GM12878 (cell line): ENCODE measurements around the gene UBR7. TPM values are rescaled to one million over a fixed set of nuclear protein-coding genes. Genes with fewer than 3 reads are reported as not detected.

Experiments
- ATAC-seq: fragments of 200-7000 bp; cut with Tn5 transposase; 3 replicates; pipeline ENCODE4 v1.9.1; 2020; ENCODE audit warnings: mild to moderate bottlenecking, moderate library complexity
- BruUV-seq: library from RNA; stranded (reverse); fragments of 400-500 nt; replicated peaks from 2 replicates; lab custom pipeline; 2021; lab: Mats Ljungman, UMichigan
- CTCF ChIA-PET: fragments of 300-600 bp; sonication (Branson Sonifier 250); formaldehyde crosslinking; extraction: SDS; loops from one replicate; lab custom pipeline; 2021; ENCODE audit warnings: inconsistent platforms; lab: Yijun Ruan, JAX
- POLR2A ChIA-PET: fragments of 350-600 bp; formaldehyde crosslinking; extraction: SDS; loops from one replicate; lab custom pipeline; 2021; ENCODE audit warnings: inconsistent platforms; lab: Charles Lee
- RAD21 ChIA-PET: fragments of 300-600 bp; sonication (Branson Sonifier 250); formaldehyde crosslinking; loops from one replicate; lab custom pipeline; 2023; ENCODE audit warnings: antibody characterized with exemption; ENCODE audit not compliant: unreplicated experiment; lab: Charles Lee
- SMC1A ChIA-PET: fragments of 300-600 bp; sonication (Branson Sonifier 250); formaldehyde crosslinking; loops from one replicate; lab custom pipeline; 2023; ENCODE audit not compliant: unreplicated experiment, uncharacterized antibody; lab: Charles Lee
- DNase-seq: peaks from one replicate; pipeline ENCODE4 v3.0.0-alpha.2; 2011; ENCODE audit warnings: low read depth, low spot score
- FAIRE-seq: peaks from 3 replicates; lab custom pipeline; 2011; peaks lifted over from hg19 to GRCh38; lab: Jason Lieb, UNC
- H2AFZ ChIP-seq: 2 replicates; pipeline ENCODE4 v1.6.0; 2011; ENCODE audit warnings: low read depth, low read length, control low read depth; ENCODE audit not compliant: control insufficient read depth
- H3K27ac ChIP-seq: 2 replicates; pipeline ENCODE4 v1.5.1; 2011; ENCODE audit warnings: control low read depth; ENCODE audit not compliant: control insufficient read depth, insufficient read depth
- H3K27me3 ChIP-seq, 2 experiments: replicated peaks in 1 of 2; 2 replicates each; pipeline versions ENCODE4 v1.6.0 to v1.6.1; 2011; ENCODE audit warnings: low read length in 1 of 2; ENCODE audit not compliant: control insufficient read depth in 2 of 2, insufficient read depth in 2 of 2
- H3K36me3 ChIP-seq, 2 experiments: 2 replicates each; pipeline ENCODE4 v1.5.1; 2011; ENCODE audit warnings: low read length in 1 of 2; ENCODE audit not compliant: control insufficient read depth in 2 of 2, insufficient read depth in 2 of 2
- H3K4me1 ChIP-seq: 2 replicates; pipeline ENCODE4 v1.6.1; 2011; ENCODE audit warnings: mild to moderate bottlenecking, low read length, moderate library complexity, mixed read lengths; ENCODE audit not compliant: control insufficient read depth, insufficient read depth
- H3K4me2 ChIP-seq: 2 replicates; pipeline ENCODE4 v1.6.0; 2011; ENCODE audit warnings: control low read depth; ENCODE audit not compliant: control insufficient read depth, insufficient read depth
- H3K4me3 ChIP-seq: fragments of 200-600 bp; sonication (generic); 2 replicates; pipeline ENCODE4 v1.5.1; 2016
- H3K79me2 ChIP-seq: 2 replicates; pipeline ENCODE4 v1.6.0; 2011; ENCODE audit warnings: low read length; ENCODE audit not compliant: control insufficient read depth, insufficient read depth
- H3K9ac ChIP-seq: 2 replicates; pipeline ENCODE4 v1.8.0; 2011; ENCODE audit warnings: low read length, control low read depth, mixed read lengths; ENCODE audit not compliant: control insufficient read depth, insufficient read depth
- H3K9me3 ChIP-seq: replicated peaks from 3 replicates; pipeline ENCODE4 v1.5.1; 2011; ENCODE audit warnings: mild to moderate bottlenecking, low read length; ENCODE audit not compliant: control insufficient read depth, insufficient read depth
- H4K20me1 ChIP-seq: 2 replicates; pipeline ENCODE4 v1.6.0; 2011; ENCODE audit not compliant: control insufficient read depth, insufficient read depth
- CBX3 ChIP-seq: fragments of 200-600 bp; sonication (generic); IDR thresholded peaks from 2 replicates; pipeline ENCODE4 v1.6.1; 2016; ENCODE audit warnings: low read depth, borderline replicate concordance
- CHD1 ChIP-seq: IDR thresholded peaks from 2 replicates; pipeline ENCODE4 v1.6.1; 2012; ENCODE audit warnings: low read depth, low read length, improper control_type of control experiment
- HDAC6 ChIP-seq: fragments of 200-600 bp; sonication (generic); IDR thresholded peaks from one replicate; pipeline ENCODE4 v1.8.0; 2017; ENCODE audit warnings: antibody characterized with exemption; ENCODE audit not compliant: unreplicated experiment
- MYC ChIP-seq: IDR thresholded peaks from 2 replicates; pipeline ENCODE4 v1.6.1; 2011; ENCODE audit warnings: mild to moderate bottlenecking, low read length, moderate library complexity, inconsistent platforms; ENCODE audit not compliant: insufficient read depth, insufficient replicate concordance, insufficient read length, severe bottlenecking
- NFYB ChIP-seq: IDR thresholded peaks from 2 replicates; pipeline ENCODE4 v1.6.1; 2011; ENCODE audit warnings: low read depth, mild to moderate bottlenecking, low read length, improper control_type of control experiment, moderate library complexity; ENCODE audit not compliant: insufficient read depth
- PAX5 ChIP-seq: IDR thresholded peaks from 2 replicates; pipeline ENCODE4 v1.6.1; 2011; ENCODE audit warnings: low read depth, low read length, borderline replicate concordance
- SMC3 ChIP-seq: IDR thresholded peaks from 2 replicates; pipeline ENCODE4 v1.6.1; 2011; ENCODE audit warnings: low read length, improper control_type of control experiment, borderline replicate concordance
- WGBS: methylation state at CpG from one replicate; pipeline ENCODE4 v1.1.6; 2016; ENCODE audit warnings: low lambda C conversion rate; ENCODE audit not compliant: insufficient replicate concordance, insufficient coverage; ENCODE audit errors: missing lambda C conversion rate; 5-methylcytosine and 5-hydroxymethylcytosine counted together
- in situ Hi-C: fragments of 300-500 bp; cut with MboI; formaldehyde crosslinking; loops from 9 replicates; pipeline ENCODE4 v1.14.3; 2018; ENCODE audit warnings: mixed read lengths
- intact Hi-C: fragments of 100-400 bp; cut with micrococcal nuclease; formaldehyde crosslinking; loops from one replicate; pipeline ENCODE4 v1.14.2; 2022; ENCODE audit not compliant: unreplicated experiment
- polyA plus RNA-seq, 11 experiments: library from polyadenylated mRNA; depleted of rRNA in 4 of 11; unstranded in 6 of 11; stranded (reverse) in 5 of 11; fragments of >200 nt; fragmentation: Nextera tagmentation in 4 of 11; fragmentation: Illumina TruSeq in 1 of 11; extraction: Ambion mirVana in 4 of 11; extraction: Trizol in 1 of 11; gene quantifications; 1 replicate in 1 of 11; 2 replicates in 10 of 11; pipeline versions ENCODE4 v1.2.1 to v1.2.3, GENCODE V29; 2011 to 2016; ENCODE audit warnings: inconsistent platforms in 2 of 11, missing spikeins in 2 of 11, low read depth in 1 of 11
- total RNA-seq, 4 experiments: library from RNA; depleted of rRNA in 3 of 4; stranded (reverse); fragments of >200 nt in 3 of 4; fragmentation: Illumina TruSeq in 1 of 4; extraction: Trizol in 1 of 4; gene quantifications; 2 replicates each; pipeline versions ENCODE4 v1.2.1 to v1.2.3, GENCODE V29; 2013 to 2021
- TF ChIP-seq, protein P1 (sequence below): IDR thresholded peaks from 2 replicates; pipeline ENCODE4 v1.6.1; 2012; ENCODE audit warnings: improper control_type of control experiment, low read depth, low read length; ENCODE audit not compliant: insufficient replicate concordance
- TF ChIP-seq, protein P2 (sequence below): fragments of 450-650 bp; IDR thresholded peaks from 2 replicates; pipeline ENCODE4 v1.6.1; 2018; ENCODE audit warnings: mild to moderate bottlenecking, low read depth, moderate library complexity; ENCODE audit not compliant: partially characterized antibody
- TF ChIP-seq, protein P3 (sequence below): IDR thresholded peaks from 2 replicates; pipeline ENCODE4 v1.6.1; 2012; ENCODE audit warnings: low read depth, low read length, improper control_type of control experiment

Gene UBR7
- total and polyA plus RNA-seq, 10 of the 15 experiments (the other 5 are each of a cell fraction or from before 2014, with no cell fraction given), result 14.3 to 85.6 (median 49.9) TPM

DNA sequence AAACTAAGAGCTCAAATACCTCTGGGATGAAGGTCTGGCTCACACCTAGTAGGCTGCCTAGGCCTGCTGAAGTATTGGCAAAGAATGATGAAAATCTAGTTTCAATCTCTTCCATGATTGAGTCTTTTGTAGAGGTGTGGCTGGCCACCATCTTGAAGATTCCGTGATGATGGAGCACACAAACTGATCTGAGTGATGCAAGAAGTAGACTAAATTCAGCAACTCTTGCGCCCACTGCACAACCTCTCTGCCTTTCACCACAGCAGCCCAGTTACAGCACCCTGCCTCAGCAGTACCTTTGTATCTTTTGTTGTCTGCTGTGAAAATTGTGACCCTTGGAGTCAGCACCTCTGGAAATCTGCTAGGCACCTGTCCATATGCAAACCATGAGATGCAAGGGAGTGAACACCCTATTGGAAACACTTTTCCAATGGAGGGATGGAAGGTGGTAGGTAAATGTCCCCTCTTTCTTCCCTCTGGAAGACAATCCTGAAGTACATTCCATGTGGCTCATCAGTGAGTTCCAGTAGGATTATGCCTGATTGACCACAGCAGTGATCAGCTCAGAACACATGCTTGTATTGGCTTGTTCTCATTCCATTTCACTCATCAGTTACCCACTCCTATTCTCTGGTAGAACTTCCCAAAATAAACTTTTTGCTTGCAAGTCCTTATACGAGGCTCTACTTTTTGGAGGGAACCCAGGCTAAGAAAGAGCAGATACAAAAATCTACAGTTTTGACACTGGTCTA lies 67.2 kb downstream of the UBR7 start:
- FAIRE-seq, result no peak
- Histone ChIP-seq H3K79me2 (no peaks in the 10 kb centered on the region), H2AFZ (no peak overlapping the region), H3K4me3 (no peak overlapping the region), H3K9ac (no peak overlapping the region), H4K20me1 (no peaks in the 10 kb centered on the region), H3K4me2 (no peak overlapping the region), H3K36me3 (peaks cover 0 to 5% of the 10 kb centered on the region in 2 experiments; a peak in 3 of 4 replicates), H3K27me3 (no peaks in the 10 kb centered on the region)
- ChIA-PET SMC1A (interaction anchor here (0.6 to 1.5 kb wide), 5 partner anchors 8 to 1361 kb away, joined by 3 to 6 read pairs (median 3); no protein-coding TSS in a partner anchor), RAD21 (no interaction called here), POLR2A (no interaction called here), CTCF (interaction anchor here (0.7 to 1.6 kb wide), 3 partner anchors 8 to 262 kb away, joined by 3 to 5 read pairs (median 3); no protein-coding TSS in a partner anchor)
- in situ Hi-C loops (no loop called here), intact Hi-C loops (no loop called here)
- no TSS peak for BruUV-seq
- no peak for ATAC-seq
- no peak for TF ChIP-seq HDAC6
- no peak for TF ChIP-seq CHD1
- TF ChIP-seq NFYB, result no peak
- TF ChIP-seq, protein P1, sequence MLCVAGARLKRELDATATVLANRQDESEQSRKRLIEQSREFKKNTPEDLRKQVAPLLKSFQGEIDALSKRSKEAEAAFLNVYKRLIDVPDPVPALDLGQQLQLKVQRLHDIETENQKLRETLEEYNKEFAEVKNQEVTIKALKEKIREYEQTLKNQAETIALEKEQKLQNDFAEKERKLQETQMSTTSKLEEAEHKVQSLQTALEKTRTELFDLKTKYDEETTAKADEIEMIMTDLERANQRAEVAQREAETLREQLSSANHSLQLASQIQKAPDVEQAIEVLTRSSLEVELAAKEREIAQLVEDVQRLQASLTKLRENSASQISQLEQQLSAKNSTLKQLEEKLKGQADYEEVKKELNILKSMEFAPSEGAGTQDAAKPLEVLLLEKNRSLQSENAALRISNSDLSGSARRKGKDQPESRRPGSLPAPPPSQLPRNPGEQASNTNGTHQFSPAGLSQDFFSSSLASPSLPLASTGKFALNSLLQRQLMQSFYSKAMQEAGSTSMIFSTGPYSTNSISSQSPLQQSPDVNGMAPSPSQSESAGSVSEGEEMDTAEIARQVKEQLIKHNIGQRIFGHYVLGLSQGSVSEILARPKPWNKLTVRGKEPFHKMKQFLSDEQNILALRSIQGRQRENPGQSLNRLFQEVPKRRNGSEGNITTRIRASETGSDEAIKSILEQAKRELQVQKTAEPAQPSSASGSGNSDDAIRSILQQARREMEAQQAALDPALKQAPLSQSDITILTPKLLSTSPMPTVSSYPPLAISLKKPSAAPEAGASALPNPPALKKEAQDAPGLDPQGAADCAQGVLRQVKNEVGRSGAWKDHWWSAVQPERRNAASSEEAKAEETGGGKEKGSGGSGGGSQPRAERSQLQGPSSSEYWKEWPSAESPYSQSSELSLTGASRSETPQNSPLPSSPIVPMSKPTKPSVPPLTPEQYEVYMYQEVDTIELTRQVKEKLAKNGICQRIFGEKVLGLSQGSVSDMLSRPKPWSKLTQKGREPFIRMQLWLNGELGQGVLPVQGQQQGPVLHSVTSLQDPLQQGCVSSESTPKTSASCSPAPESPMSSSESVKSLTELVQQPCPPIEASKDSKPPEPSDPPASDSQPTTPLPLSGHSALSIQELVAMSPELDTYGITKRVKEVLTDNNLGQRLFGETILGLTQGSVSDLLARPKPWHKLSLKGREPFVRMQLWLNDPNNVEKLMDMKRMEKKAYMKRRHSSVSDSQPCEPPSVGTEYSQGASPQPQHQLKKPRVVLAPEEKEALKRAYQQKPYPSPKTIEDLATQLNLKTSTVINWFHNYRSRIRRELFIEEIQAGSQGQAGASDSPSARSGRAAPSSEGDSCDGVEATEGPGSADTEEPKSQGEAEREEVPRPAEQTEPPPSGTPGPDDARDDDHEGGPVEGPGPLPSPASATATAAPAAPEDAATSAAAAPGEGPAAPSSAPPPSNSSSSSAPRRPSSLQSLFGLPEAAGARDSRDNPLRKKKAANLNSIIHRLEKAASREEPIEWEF, result no peak
- TF ChIP-seq PAX5, result no peak
- no peak for TF ChIP-seq MYC
- TF ChIP-seq CBX3, result no peak
- TF ChIP-seq, protein P2, sequence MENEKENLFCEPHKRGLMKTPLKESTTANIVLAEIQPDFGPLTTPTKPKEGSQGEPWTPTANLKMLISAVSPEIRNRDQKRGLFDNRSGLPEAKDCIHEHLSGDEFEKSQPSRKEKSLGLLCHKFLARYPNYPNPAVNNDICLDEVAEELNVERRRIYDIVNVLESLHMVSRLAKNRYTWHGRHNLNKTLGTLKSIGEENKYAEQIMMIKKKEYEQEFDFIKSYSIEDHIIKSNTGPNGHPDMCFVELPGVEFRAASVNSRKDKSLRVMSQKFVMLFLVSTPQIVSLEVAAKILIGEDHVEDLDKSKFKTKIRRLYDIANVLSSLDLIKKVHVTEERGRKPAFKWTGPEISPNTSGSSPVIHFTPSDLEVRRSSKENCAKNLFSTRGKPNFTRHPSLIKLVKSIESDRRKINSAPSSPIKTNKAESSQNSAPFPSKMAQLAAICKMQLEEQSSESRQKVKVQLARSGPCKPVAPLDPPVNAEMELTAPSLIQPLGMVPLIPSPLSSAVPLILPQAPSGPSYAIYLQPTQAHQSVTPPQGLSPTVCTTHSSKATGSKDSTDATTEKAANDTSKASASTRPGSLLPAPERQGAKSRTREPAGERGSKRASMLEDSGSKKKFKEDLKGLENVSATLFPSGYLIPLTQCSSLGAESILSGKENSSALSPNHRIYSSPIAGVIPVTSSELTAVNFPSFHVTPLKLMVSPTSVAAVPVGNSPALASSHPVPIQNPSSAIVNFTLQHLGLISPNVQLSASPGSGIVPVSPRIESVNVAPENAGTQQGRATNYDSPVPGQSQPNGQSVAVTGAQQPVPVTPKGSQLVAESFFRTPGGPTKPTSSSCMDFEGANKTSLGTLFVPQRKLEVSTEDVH, result no peak
- TF ChIP-seq SMC3, result no peak
- TF ChIP-seq, protein P3, sequence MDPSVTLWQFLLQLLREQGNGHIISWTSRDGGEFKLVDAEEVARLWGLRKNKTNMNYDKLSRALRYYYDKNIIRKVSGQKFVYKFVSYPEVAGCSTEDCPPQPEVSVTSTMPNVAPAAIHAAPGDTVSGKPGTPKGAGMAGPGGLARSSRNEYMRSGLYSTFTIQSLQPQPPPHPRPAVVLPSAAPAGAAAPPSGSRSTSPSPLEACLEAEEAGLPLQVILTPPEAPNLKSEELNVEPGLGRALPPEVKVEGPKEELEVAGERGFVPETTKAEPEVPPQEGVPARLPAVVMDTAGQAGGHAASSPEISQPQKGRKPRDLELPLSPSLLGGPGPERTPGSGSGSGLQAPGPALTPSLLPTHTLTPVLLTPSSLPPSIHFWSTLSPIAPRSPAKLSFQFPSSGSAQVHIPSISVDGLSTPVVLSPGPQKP, result no peak
- TF ChIP-seq, all 136 proteins: peak for 0
- Histone ChIP-seq H3K4me1 (peaks cover 4% of the 10 kb centered on the region; the same call in 1 of the 2 replicates), H3K9me3 (no peaks in the 10 kb centered on the region), H3K27ac (no peak overlapping the region)
- WGBS, result 93% methylated on average over 3 of the region's 3 CpGs
- DNase-seq, result no peak
